Spleen (tissue), 7 donors: ENCODE results near the gene FCRL4.

ENCODE experiments used
- POLR2A ChIP-seq, 3 donors: fragments of 450-650 bp; IDR thresholded peaks; one replicate each; pipeline ENCODE4 v1.5.1; 2017; ENCODE audit warnings: antibody characterized with exemption in 3 of 3, mild to moderate bottlenecking in 1 of 3
- POLR2AphosphoS5 ChIP-seq, 3 donors: sonication (generic); formaldehyde crosslinking; IDR thresholded peaks; one replicate each; pipeline ENCODE4 v1.5.1; 2017; ENCODE audit warnings: antibody characterized with exemption in 3 of 3
- TF ChIP-seq, protein P1 (sequence below), 11 experiments: fragments of 200-600 bp in 7 of 11; fragments of 450-650 bp in 4 of 11; sonication (generic) in 4 of 11; IDR thresholded peaks in 8 of 11; conservative IDR thresholded peaks in 3 of 11; 1 replicate in 7 of 11; 2 replicates in 4 of 11; pipeline versions ENCODE4 v1.4.0 to v1.8.0; 2016 to 2021; ENCODE audit warnings: antibody characterized with exemption in 11 of 11, inconsistent platforms in 4 of 11, mild to moderate bottlenecking in 1 of 11
- donor health status: DM: no; HTN: no; CAD: no; lungs with moderate emphysema.
- donor health status: DM: no; HTN: no; CAD: no.
- donor health status: DM: no; HTN: no; CAD: no.

DNA sequence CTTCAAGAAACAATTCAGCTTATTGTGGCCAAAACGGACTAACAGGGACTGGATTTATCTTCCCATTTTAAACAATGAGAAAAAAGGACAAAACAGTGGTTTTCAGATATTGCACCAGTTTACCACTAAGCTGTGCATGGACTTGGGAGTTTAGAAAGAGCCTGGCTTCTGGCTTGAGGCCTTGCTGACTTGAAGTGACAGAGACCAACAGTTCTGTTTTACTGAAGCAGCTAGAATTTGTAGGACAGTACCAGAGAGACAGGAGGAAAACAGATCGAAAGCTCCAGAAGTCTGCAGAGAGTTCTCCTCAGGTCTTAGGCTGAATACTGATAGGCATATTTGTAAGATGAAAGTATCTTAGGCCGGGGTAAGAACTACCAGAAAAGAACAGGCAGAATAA is 20.5 kb downstream of the FCRL4 start:
- TF ChIP-seq, protein P1, sequence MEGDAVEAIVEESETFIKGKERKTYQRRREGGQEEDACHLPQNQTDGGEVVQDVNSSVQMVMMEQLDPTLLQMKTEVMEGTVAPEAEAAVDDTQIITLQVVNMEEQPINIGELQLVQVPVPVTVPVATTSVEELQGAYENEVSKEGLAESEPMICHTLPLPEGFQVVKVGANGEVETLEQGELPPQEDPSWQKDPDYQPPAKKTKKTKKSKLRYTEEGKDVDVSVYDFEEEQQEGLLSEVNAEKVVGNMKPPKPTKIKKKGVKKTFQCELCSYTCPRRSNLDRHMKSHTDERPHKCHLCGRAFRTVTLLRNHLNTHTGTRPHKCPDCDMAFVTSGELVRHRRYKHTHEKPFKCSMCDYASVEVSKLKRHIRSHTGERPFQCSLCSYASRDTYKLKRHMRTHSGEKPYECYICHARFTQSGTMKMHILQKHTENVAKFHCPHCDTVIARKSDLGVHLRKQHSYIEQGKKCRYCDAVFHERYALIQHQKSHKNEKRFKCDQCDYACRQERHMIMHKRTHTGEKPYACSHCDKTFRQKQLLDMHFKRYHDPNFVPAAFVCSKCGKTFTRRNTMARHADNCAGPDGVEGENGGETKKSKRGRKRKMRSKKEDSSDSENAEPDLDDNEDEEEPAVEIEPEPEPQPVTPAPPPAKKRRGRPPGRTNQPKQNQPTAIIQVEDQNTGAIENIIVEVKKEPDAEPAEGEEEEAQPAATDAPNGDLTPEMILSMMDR (IDR thresholded peaks at IDR 0.05 in 8 of 11, conservative IDR thresholded peaks at IDR 0.05 in 3 of 11), result no peak
- TF ChIP-seq POLR2AphosphoS5 (IDR thresholded peaks at IDR 0.05) (no peak), POLR2A (IDR thresholded peaks at IDR 0.05) (no peak)
